ENCODE data around the gene PHF10.

Gene PHF10

GRCh38 chr6:169677096-169677495, 47.2 kb downstream of the PHF10 start:
- peak; percentile 70 for DNase-seq (ENCODE audit: low read depth)

- no peak for DNase-seq (ENCODE audit: low read depth)
Measured at GRCh38 chr6:169675011-169675410, 49.3 kb downstream of the PHF10 start.

GRCh38 chr6:169671563-169671962, 52.7 kb downstream of the PHF10 start:
- no peak for DNase-seq (ENCODE audit: low read depth)

- peak; percentile 45 for DNase-seq (ENCODE audit: low read depth)
Measured at GRCh38 chr6:169669889-169670288, 54.4 kb downstream of the PHF10 start.

- DNase-seq (ENCODE audit: low read depth), result no peak
Measured at GRCh38 chr6:169669147-169669546, 55.2 kb downstream of the PHF10 start.

GRCh38 chr6:169668203-169668847, 56.0 kb downstream of the PHF10 start:
- DNase-seq (ENCODE audit: low read depth), result no peak

GRCh38 chr6:169667716-169668115, 56.6 kb downstream of the PHF10 start:
- DNase-seq (ENCODE audit: low read depth), result no peak

- DNase-seq (ENCODE audit: low read depth), result no peak
Measured at GRCh38 chr6:169666441-169666840, 57.9 kb downstream of the PHF10 start.

GRCh38 chr6:169665289-169665688, 59.0 kb downstream of the PHF10 start:
- no peak for DNase-seq (ENCODE audit: low read depth)

- DNase-seq (ENCODE audit: low read depth), result no peak
Measured at GRCh38 chr6:169664227-169664626, 60.1 kb downstream of the PHF10 start.

GRCh38 chr6:169663468-169663867, 60.8 kb downstream of the PHF10 start:
- no peak for DNase-seq (ENCODE audit: low read depth)

GRCh38 chr6:169661391-169661756, 62.9 kb downstream of the PHF10 start:
- no peak for DNase-seq (ENCODE audit: low read depth)

GRCh38 chr6:169660751-169661390, 63.4 kb downstream of the PHF10 start:
- DNase-seq (ENCODE audit: low read depth), result no peak

- no peak for DNase-seq (ENCODE audit: low read depth)
Measured at GRCh38 chr6:169659820-169660610, 64.3 kb downstream of the PHF10 start.

GRCh38 chr6:169657284-169657610, 67.1 kb downstream of the PHF10 start:
- no peak for DNase-seq (ENCODE audit: low read depth)

- DNase-seq (ENCODE audit: low read depth), result no peak
Measured at GRCh38 chr6:169656546-169657283, 67.6 kb downstream of the PHF10 start.

GRCh38 chr6:169654598-169655391, 69.5 kb downstream of the PHF10 start:
- peak; percentile 77 for DNase-seq (ENCODE audit: low read depth)
